Erythroblast (primary cell): ENCODE measurements around the gene STK4.

Experiments used
- GATA1 ChIP-seq: IDR thresholded peaks from 2 replicates; pipeline ENCODE4 v1.6.1; 2011; ENCODE audit warnings: low read depth, mild to moderate bottlenecking, control low read depth, low read length, moderate library complexity
- POLR2A ChIP-seq: IDR thresholded peaks from 2 replicates; pipeline ENCODE4 v1.6.1; 2011; ENCODE audit warnings: mild to moderate bottlenecking, low read length

GRCh38 chr20:45020236-45020886 is 54.0 kb downstream of the STK4 start:
- TF ChIP-seq POLR2A (no peak), GATA1 (no peak)
